Mammary epithelial cell (primary cell): Measurements from ENCODE around the gene DIPK1C.

Experiments used
- CTCF ChIP-seq, 2 donors: IDR thresholded peaks in 1 of 2; conservative IDR thresholded peaks in 1 of 2; 2 replicates each; pipeline ENCODE4 v1.5.1; 2011 to 2012; ENCODE audit warnings: inconsistent platforms in 2 of 2, low read length in 2 of 2, mild to moderate bottlenecking in 2 of 2, control low read depth in 1 of 2, low read depth in 1 of 2; ENCODE audit not compliant: insufficient read depth in 1 of 2; ENCODE audit errors: extremely low read depth in 1 of 2
- EZH2 ChIP-seq: IDR thresholded peaks from 2 replicates; pipeline ENCODE4 v1.6.1; 2012; ENCODE audit warnings: low read length, inconsistent platforms, borderline replicate concordance

GRCh38 chr18:74427442-74428112 lies 29.5 kb downstream of the DIPK1C start:
- TF ChIP-seq EZH2 (no peak), CTCF (conservative IDR thresholded peaks at IDR 0.05 in 1 of 2, IDR thresholded peaks at IDR 0.05 in 1 of 2; ENCODE audit: extremely low read depth in 1 of 2, insufficient read depth in 1 of 2, low read depth in 1 of 2, low read length in 2 of 2) (no peak)
